ENCODE measurements around the gene FYTTD1.
A peak's percentile ranks its signal among the peaks of the same experiment; 100 is the strongest.

The FYTTD1 gene

DNA sequence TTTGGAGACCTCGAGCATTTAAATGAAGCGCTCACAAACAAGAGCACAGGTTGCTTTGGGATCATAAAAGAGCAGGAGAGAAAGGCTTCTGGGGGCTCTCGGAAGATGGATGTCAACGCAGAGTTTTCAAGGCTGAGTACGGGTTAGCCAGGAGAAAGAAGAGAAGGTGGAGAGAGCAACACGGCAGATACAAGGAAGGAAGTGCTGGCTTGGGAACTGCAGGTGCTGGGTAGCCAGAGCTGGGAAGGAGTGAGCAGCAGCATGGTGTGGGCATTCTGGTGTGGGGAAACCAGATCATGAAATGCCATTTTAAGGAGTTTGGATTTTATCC is 12.4 kb upstream of the FYTTD1 start:
- in situ Hi-C loops (cut with HindIII; ENCODE audit: low sequenced_read_pairs) = no loop called here

DNA sequence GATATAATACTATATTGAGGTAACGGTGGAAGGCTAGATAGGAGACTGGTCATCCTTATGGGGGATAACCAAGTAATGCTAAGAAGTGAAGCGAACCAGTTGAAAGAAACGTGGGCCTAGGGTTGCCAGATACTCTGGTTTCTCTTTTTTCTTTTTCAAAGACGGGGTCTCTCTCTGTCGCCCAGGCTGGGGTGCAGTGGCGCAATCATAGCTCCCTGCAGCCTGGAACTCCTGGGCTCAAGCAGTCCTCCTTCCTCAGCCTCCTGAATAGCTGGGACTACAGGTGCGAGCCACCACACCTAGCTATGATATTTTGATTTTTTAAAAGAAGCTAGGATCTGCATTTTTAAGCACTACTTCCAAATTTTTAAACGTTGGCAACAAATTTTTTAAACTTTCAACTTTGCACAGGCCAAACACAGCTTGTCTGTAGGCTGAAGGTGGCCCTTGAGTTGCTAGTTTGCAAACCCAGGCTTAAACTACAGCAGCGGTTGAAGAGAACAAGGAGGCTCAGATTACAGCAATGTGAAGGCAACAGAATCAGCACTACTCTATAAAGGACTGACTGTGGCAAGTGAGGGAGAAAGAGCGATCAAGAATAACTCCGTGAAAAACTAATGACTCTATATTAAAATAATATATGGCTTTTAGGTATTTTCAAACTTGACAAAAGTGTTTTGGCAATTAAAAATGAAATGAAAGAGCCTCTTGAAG is 11.8 kb upstream of the FYTTD1 start:
- in situ Hi-C loops (cut with HindIII; ENCODE audit: low sequenced_read_pairs) = no loop called here
- TF ChIP-seq, protein P1, sequence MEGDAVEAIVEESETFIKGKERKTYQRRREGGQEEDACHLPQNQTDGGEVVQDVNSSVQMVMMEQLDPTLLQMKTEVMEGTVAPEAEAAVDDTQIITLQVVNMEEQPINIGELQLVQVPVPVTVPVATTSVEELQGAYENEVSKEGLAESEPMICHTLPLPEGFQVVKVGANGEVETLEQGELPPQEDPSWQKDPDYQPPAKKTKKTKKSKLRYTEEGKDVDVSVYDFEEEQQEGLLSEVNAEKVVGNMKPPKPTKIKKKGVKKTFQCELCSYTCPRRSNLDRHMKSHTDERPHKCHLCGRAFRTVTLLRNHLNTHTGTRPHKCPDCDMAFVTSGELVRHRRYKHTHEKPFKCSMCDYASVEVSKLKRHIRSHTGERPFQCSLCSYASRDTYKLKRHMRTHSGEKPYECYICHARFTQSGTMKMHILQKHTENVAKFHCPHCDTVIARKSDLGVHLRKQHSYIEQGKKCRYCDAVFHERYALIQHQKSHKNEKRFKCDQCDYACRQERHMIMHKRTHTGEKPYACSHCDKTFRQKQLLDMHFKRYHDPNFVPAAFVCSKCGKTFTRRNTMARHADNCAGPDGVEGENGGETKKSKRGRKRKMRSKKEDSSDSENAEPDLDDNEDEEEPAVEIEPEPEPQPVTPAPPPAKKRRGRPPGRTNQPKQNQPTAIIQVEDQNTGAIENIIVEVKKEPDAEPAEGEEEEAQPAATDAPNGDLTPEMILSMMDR (IDR thresholded peaks at IDR 0.05; ENCODE audit: low read depth, low read length, missing control alignments) = no peak
- H3K4me3 ChIP-seq (ENCODE audit: low read depth, low read length) = peak overlapping the region; percentile 85
- DNase-seq (ENCODE audit: low read depth) = no peak

More for the DNA sequence above, 12.4 kb upstream of the FYTTD1 start:
- no peak for DNase-seq (ENCODE audit: low read depth)
- peak overlapping the region; percentile 85 for H3K4me3 ChIP-seq (ENCODE audit: low read depth, low read length)
- TF ChIP-seq, protein P1 (IDR thresholded peaks at IDR 0.05; ENCODE audit: low read depth, low read length, missing control alignments) = no peak

DNA sequence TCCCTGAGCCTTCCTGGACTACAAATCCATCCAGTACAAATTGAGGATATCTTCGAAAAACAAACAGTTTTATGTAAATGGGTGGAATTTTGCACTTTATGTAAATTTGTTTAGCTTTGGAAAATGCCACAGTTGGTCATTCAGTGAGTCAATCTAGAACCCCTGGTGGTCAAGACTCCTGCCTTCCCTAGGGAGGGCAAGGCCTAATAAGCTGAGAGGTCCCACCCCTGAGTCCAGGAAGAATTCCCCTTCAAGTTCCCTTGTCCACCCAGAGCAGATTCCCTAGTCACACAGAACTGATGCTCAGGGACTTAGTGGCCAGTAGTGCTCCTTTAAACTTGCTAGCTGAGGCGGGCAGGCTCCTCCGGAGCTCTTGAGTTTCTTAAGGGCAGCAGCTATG is 6.9 kb upstream of the FYTTD1 start:
- TF ChIP-seq, protein P1 (IDR thresholded peaks at IDR 0.05; ENCODE audit: low read depth, low read length, missing control alignments) = no peak
- in situ Hi-C loops (cut with HindIII; ENCODE audit: low sequenced_read_pairs) = no loop called here

DNA sequence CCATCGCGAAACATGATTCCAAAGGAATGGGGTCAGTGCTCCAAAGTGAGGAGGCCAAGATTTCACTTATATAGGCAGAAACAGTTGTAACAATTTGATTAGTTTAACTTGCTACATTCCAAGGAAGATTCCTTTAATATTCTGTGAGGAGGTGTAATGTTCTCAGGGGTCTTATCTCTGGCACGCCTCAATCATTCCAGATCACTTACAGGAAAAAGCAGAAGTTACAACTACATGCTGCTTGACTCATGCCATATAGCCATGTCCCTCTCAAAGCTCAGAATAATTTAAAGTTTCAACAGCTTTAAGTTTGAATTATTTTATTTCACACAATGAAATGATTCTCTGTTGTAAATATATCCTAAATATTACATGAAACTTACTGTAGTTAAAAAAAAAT is 3.5 kb upstream of the FYTTD1 start:
- H3K4me3 ChIP-seq (ENCODE audit: low read depth, low read length) = no peak overlapping the region
- TF ChIP-seq, protein P1 (IDR thresholded peaks at IDR 0.05; ENCODE audit: low read depth, low read length, missing control alignments) = no peak
- in situ Hi-C loops (cut with HindIII; ENCODE audit: low sequenced_read_pairs) = no loop called here
- DNase-seq (ENCODE audit: low read depth) = no peak

More for the DNA sequence above, 6.9 kb upstream of the FYTTD1 start:
- no peak for DNase-seq (ENCODE audit: low read depth)
- H3K4me3 ChIP-seq (ENCODE audit: low read depth, low read length) = no peak overlapping the region

DNA sequence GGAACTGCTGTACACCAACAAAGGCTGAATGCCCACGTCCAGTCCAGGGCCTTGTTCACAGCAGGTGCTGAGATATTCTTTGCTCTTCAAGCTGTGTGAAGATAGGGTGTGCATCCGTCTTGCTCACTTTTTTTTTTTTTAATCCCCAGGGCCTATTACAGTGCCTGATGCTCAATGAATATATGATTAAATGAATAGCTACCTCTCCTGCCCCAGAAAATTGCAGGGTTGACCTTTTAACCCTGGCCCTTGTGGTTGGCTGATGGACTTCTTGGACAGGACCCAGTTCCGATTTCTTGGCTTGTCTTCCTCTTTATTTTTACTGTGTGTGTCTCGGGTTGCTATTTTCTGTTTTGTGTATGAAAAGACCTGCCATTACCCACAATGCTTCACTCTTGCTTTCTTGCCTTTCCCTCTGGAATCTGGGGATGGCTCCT is 2.9 kb upstream of the FYTTD1 start:
- no peak overlapping the region for H3K4me3 ChIP-seq (ENCODE audit: low read depth, low read length)
- in situ Hi-C loops (cut with HindIII; ENCODE audit: low sequenced_read_pairs) = no loop called here
- no peak for DNase-seq (ENCODE audit: low read depth)
- TF ChIP-seq, protein P1 (IDR thresholded peaks at IDR 0.05; ENCODE audit: low read depth, low read length, missing control alignments) = no peak

DNA sequence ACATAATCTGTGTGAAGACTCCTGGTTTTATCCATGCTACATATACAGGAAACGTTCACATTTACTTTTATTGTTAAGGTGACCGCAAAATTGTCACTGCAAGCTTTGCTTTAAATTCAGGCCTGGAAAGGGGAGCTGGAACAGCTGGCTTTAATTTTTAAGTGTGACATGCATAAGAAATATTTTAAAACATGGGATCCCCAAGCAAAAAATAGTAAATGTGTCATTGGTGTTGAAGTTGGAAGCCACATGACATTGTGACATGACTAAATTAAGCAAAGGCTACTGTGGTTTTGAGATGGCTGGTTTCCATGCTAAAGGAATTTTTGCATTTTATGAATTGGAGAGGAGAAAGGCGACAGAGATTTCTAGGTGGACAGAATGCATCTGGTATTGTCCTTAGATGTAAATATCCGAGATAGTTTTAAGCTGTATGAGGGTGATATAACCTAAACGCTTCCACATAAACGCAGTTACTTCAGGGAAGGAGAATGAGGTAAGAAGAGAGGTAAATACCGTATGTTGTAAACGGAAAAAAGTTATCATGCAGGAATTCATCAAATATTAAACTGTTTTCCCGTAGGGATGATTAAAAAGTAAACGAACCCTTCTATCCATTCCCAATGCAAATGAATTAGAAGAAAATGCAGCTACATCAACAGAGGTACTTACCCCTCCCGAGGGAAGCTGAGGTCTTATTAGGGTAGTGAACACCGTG is 927 bp upstream of the FYTTD1 start:
- H3K4me3 ChIP-seq (ENCODE audit: low read depth, low read length) = peak overlapping the region; percentile 72
- no peak for DNase-seq (ENCODE audit: low read depth)
- TF ChIP-seq, protein P1 (IDR thresholded peaks at IDR 0.05; ENCODE audit: low read depth, low read length, missing control alignments) = no peak
- in situ Hi-C loops (cut with HindIII; ENCODE audit: low sequenced_read_pairs) = no loop called here
